ENCODE data around the gene USP37. TPM values are rescaled to one million over a fixed set of nuclear protein-coding genes. Genes with fewer than 3 reads are reported as not detected.

The USP37 gene
- total and polyA plus RNA-seq, 2 of the 13 experiments (the other 11 are each of a cell fraction or from before 2014, with no cell fraction given), result 6.5 to 30.6 TPM

GRCh38 chr2:218444692-218445357 lies 123.3 kb downstream of the USP37 start (continued):
- TF ChIP-seq CENPBD1 (CRISPR knock-in tag; IDR thresholded peaks at IDR 0.05; ENCODE audit: borderline replicate concordance, low read depth) (no peak), ZNF292 (CRISPR knock-in tag; IDR thresholded peaks at IDR 0.05; ENCODE audit: borderline replicate concordance, low read depth) (no peak; the same call in none of the 2 replicates), ZNF691 (CRISPR knock-in tag; IDR thresholded peaks at IDR 0.05; ENCODE audit: borderline replicate concordance, low read depth) (peak; percentile 86; the same call in 1 of the 2 replicates), PAF1 (CRISPR knock-in tag; IDR thresholded peaks at IDR 0.05) (no peak), ZNF75D (CRISPR knock-in tag; IDR thresholded peaks at IDR 0.05; ENCODE audit: borderline replicate concordance) (no peak), RAD21 (CRISPR knock-in tag; IDR thresholded peaks at IDR 0.05) (peak; percentile 57; the same call in 1 of the 2 replicates), ZNF629 (CRISPR knock-in tag; conservative IDR thresholded peaks at IDR 0.05) (peak; percentile 79), ZFP37 (CRISPR knock-in tag; IDR thresholded peaks at IDR 0.05; ENCODE audit: borderline replicate concordance) (0 out of 2 replicates have a peak, but pooled peaks have one; percentile 73), GMEB1 (CRISPR knock-in tag; IDR thresholded peaks at IDR 0.05; ENCODE audit: borderline replicate concordance) (peak; percentile 66; the same call in 1 of the 2 replicates), HBP1 (CRISPR knock-in tag; IDR thresholded peaks at IDR 0.05; ENCODE audit: low read depth) (peak; percentile 16; the same call in 1 of the 2 replicates), ZNF761 (CRISPR knock-in tag; conservative IDR thresholded peaks at IDR 0.05) (peak; percentile 90), JARID2 (CRISPR knock-in tag; IDR thresholded peaks at IDR 0.05; ENCODE audit: insufficient replicate concordance) (no peak), MBD4 (IDR thresholded peaks at IDR 0.05; ENCODE audit: borderline replicate concordance, low read length) (no peak), HNRNPH1 (optimal IDR thresholded peaks at IDR 0.05; ENCODE audit: low read depth, low read length) (no peak), ZC3H4 (CRISPR knock-in tag; IDR thresholded peaks at IDR 0.05; ENCODE audit: borderline replicate concordance) (no peak), IRX3 (CRISPR knock-in tag; IDR thresholded peaks at IDR 0.05; ENCODE audit: borderline replicate concordance, low read depth) (peak; percentile 88; the same call in 1 of the 2 replicates), GATA4 (IDR thresholded peaks at IDR 0.05; ENCODE audit: borderline replicate concordance, low read depth) (peak; percentile 87; the same call in 1 of the 2 replicates), ERF (CRISPR knock-in tag; IDR thresholded peaks at IDR 0.05) (peak; percentile 99), ZBTB25 (CRISPR knock-in tag; IDR thresholded peaks at IDR 0.05) (peak; percentile 84), KLF12 (CRISPR knock-in tag; IDR thresholded peaks at IDR 0.05; ENCODE audit: borderline replicate concordance) (peak; percentile 87; the same call in 1 of the 2 replicates), NCOA5 (CRISPR knock-in tag; IDR thresholded peaks at IDR 0.05) (no peak)

Measured in HepG2 (cell line).